GM12892 (cell line): Measurements from ENCODE around the gene PVALB.
A peak's percentile ranks its signal among the peaks of the same experiment; 100 is the strongest.

Source experiments
- DNase-seq: peaks from one replicate; pipeline ENCODE4 v3.0.0; 2011; ENCODE audit not compliant: insufficient read length
- FAIRE-seq: peaks from 2 replicates; lab custom pipeline; 2011; peaks lifted over from hg19 to GRCh38; lab: Jason Lieb, UNC
- POLR2A ChIP-seq: IDR thresholded peaks from 2 replicates; pipeline ENCODE4 v1.6.1; 2011; ENCODE audit warnings: low read depth, low read length, control low read depth
- POLR2AphosphoS5 ChIP-seq: IDR thresholded peaks from 2 replicates; pipeline ENCODE4 v1.6.1; 2011; ENCODE audit warnings: low read depth, low read length, control low read depth
- TAF1 ChIP-seq: IDR thresholded peaks from 2 replicates; pipeline ENCODE4 v1.6.1; 2011; ENCODE audit warnings: low read depth, mild to moderate bottlenecking, control low read depth, low read length, borderline replicate concordance

Gene PVALB

DNA sequence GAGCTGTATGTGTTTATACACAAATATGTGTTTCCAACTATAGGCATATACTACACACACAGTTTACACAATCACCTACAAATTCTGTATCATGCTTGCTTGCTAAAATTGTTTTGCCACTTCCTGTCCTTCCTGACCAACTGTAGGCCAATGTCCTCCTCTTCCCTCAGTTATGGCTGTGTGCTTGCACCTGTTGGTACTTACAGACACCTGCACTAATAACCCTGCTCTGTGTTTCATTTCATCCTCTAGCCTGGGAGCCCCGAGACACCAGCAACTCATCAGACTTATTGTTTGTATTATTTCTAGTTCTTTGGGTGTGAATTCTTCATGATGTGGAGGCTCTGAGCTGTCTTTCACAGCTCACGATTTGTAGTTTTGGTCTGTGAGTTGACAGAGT, 42.1 kb upstream of the PVALB start:
- no peak for DNase-seq
- TF ChIP-seq TAF1 (no peak), POLR2A (no peak), POLR2AphosphoS5 (no peak)
- peak; percentile 87 for FAIRE-seq

DNA sequence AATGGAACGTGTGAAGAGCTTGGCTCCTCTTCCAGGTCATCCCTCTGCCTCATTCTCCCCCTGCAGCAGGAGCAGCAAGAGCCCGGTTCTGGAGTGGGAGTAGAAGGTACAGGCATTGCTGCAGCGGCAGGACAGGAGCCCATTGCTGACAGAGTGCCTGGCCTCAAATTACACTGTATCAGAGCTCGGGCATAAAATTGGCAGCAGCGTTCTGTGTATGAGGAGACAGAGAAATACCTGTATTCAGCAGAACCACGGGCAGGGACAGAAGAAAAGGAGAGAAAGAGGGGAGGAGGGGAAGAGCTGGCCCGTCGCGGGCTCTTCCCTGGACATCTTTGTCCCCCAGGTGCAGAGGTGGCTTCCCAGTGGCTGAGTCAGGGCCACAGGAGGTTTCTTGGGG, 41.3 kb upstream of the PVALB start:
- DNase-seq, result no peak
- no peak for TF ChIP-seq POLR2A
- TF ChIP-seq TAF1, result no peak
- no peak for TF ChIP-seq POLR2AphosphoS5
- no peak for FAIRE-seq

DNA sequence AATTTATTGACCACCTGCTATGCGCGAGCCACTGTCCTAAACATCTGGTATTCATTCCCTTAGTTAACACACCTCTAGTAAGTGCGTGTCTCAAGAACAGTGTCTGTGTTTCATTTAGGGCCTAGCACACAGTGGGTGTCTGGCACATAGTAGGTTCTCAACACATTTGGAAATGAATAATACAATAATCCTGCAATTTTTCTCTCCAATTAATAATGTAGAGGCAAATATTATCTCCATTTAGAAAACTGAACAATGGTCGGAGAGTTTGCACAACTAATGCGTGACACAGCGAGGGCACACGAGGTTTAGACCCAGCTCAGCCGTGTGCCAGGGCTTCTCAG, 39.9 kb upstream of the PVALB start:
- FAIRE-seq (no peak), DNase-seq (no peak)
- TF ChIP-seq POLR2A (no peak), TAF1 (no peak), POLR2AphosphoS5 (no peak)

DNA sequence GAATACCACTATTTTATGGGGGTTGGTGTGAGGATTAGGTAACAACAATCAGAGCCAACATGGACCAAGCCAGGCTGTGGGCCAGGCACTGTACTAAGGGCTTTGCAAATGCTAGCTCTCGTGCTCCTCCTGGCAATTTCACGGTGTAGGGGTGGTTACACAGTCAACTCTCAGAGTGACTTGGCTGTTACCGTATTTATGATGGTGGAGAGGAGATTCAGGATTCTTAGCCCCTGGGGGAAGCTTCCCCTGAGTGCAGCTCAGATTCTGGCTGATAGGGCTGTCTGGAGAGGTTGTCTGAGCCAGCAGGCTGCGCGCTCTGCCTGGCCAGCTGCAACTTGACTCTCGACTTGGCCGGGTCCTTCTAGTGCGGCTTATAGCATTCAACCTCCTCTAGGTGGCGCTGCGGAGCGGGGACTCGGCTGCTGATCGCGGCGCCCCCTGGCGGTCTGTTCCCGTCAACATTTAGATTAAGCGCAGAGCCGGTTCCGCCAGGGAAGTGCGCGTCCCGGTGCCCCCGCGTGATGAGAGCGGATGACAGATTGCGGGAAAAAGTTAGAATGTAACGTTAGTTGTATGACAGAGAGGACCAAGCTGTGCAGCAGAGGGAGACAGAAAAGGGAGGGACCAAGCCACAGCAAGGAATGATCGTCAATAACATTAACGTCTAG, 39.4 kb upstream of the PVALB start:
- FAIRE-seq, result peak; percentile 99
- TF ChIP-seq POLR2AphosphoS5 (no peak), POLR2A (no peak), TAF1 (no peak)
- DNase-seq, result peak; percentile 55

DNA sequence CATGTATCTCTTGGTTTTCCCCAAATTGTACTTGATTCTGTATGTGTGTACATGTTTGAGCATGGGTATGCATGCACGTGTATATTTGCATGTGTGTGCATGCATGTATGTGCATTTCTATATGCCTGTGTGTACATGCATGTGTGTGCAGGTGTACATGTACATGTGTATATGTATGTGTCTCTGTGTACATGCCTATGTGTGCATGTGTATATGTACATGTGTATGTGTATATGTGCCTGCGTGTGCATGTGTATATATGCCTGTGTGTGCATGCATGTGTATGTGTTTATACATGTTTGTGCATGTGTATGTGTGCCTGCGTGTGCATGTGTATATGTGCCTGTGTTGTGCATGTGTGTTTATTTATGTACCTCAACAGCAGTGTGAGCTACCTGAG, 38.6 kb upstream of the PVALB start:
- DNase-seq (no peak), FAIRE-seq (peak; percentile 82)
- TF ChIP-seq POLR2A (no peak), POLR2AphosphoS5 (no peak), TAF1 (no peak)

DNA sequence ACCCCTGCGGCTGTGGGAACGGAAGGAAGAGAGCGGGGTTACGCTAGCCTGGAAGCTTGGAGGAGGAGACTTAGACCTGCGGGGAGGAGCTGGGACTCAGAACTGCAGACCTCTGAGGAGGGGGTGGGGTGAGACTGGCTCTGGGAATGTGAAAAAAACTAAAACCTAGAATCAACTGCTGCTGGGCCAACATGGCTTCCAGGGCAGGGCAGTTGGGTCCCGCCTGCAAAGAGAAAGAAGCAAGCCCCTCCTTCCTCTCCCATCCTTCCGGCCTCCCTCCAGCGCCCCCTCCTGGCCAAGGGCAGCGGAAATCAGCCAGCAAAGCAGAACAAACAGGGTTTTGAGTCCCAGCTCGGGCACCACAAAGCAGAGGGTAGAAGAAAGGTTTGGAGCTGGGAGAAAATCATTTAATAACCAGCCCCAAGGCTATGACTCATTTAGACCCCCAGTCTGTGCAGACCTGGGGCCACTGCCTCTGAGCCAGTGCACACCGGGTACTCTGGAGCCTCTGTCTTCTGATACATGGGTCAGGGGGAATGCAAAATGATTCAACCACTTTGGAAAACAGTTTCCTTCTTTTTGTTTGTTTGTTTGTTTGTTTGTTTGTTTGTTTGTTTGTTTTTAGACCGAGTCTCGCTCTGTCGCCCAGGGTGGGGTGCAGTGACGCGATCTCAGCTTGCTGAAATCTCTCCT, 36.7 kb upstream of the PVALB start:
- TF ChIP-seq TAF1 (no peak), POLR2A (peak; percentile 42; the same call in 1 of the 2 replicates), POLR2AphosphoS5 (no peak)
- FAIRE-seq, result peak; percentile 90
- DNase-seq, result peak; percentile 65

DNA sequence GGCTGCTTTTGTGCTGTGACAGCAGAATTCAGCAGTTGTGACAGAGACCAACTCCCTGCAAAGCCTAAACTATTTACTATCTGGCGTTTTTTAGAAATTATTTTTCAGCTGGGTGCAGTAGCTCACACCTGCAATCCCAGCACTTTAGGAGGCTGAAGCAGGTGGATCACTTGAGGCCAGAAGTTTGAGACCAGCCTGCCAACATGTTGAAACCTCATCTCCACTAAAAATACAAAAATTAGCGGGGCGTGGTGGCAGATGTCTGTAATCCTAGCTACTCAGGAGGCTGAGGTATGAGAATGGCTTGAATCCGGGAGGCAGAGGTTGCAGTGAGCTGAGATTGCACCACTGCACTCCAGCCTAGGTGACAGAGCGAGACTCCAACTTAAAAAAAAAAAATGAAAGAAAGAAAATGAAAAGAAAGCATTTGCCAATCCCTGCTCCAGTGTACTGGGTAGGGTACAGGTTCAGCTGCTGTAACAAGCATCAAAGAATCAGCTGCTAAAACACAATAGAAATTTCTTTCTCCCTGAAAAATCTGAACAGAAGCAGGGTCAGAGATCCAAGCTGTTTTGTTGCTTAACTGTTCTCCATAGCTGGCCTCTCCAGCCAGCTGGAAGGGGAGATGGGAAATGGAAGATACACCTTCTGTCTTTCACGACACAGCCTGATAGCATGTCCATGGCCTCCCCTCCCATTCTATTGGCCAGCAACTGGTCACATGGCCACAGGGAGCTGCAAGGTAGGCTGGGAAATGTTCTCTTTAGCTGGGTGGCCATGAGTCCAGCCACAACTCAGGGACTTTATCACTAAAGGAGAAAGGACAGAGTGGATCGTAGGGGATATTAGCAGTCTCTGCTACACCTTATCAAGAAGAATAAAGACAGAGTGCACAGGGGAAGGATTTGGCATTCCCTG, 35.5 kb upstream of the PVALB start:
- FAIRE-seq, result no peak
- TF ChIP-seq TAF1 (no peak), POLR2A (no peak), POLR2AphosphoS5 (no peak)

DNA sequence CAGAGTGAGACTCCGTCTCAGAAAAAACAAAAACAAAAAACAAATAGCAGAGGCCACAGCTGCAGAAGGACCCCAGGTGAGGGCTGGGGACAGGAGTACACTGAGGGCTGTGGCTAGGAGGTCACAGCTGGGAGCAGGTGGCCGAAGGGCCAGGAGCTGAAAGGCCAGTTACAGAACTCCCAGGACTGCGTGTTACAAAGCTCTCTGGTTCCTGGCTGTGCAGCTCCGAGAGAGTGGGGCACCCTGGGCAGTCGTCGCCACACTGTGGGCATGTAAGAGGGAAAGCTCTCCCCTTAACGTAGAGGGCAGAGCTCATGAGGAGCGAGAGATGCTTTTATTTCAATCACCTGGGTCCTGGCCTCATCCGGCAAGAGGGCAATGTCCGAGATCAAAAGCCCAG, 33.8 kb upstream of the PVALB start:
- no peak for DNase-seq
- TF ChIP-seq POLR2A (no peak), TAF1 (no peak), POLR2AphosphoS5 (no peak)
- no peak for FAIRE-seq

More for the DNA sequence above, 35.5 kb upstream of the PVALB start:
- DNase-seq, result no peak

DNA sequence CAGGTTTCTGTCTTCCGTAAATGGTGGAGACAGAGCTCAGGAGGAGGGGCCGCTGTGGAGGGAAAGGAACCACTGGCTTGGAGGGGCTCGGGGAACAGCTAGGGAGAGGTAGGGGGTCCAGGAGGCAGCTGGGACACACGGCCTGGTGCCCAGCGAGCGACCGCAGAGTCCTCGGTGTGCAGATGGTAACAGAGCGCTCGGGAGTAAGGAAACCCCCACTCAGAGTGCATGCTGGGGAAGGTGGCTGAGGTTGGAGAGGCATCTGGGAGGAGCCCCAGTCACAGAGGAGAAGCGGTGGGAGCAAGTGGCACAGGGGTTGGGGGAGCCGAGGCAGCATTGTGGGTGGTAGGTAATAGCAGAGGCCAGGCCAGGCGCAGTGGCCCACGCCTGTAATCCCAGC, 33.2 kb upstream of the PVALB start:
- TF ChIP-seq POLR2A, result no peak
- TF ChIP-seq POLR2AphosphoS5, result no peak
- no peak for TF ChIP-seq TAF1
- DNase-seq (no peak), FAIRE-seq (no peak)

DNA sequence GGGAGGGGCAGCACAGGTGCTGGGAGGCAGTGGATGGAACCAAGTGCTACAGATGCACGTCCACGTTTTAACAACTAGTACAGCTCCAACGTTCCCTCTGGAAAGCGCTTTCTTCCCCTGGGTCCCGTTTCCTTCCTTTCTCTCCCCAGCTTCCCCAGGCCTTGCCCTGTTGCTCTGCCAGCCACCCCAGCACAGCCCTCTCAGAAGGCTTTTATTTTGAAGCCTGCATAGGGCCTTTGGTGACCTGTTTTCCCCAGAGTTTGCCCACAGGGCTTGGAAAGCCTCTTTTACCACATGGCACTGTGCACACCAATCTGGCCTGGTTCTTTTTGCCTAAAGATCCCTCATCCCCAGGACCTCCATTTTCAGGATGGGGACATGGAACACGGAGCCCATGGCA, 30.1 kb upstream of the PVALB start:
- DNase-seq (no peak), FAIRE-seq (no peak)
- no peak for TF ChIP-seq POLR2AphosphoS5
- TF ChIP-seq TAF1, result no peak
- TF ChIP-seq POLR2A, result no peak

DNA sequence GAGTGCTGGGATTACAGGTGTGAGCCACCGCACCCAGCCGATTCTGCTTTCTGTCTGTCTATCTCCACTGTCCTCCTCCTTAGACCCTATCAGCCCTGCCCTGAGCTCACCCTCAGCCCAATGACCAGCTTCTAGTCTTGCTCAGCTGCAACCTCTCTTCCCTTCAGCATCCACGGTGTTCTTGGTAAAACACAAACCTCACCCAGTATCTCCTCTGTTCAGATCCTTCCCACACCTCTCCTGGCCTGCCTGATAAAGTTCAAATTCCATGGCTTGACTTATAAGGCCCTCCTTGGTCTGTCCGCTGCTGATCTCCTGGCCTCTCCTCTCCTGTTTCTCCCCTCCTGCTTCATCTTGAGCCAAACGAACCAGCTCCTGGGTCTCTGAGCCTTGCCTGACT, 29.4 kb upstream of the PVALB start:
- DNase-seq (no peak), FAIRE-seq (no peak)
- TF ChIP-seq TAF1 (no peak), POLR2AphosphoS5 (no peak)
